ENCODE measurements around the gene EFL1.
"Not testable (repeated sequence)": the region's sequence is repeated elsewhere in the genome, so short reads cannot be mapped to it uniquely, and the experiment has no call there.

EFL1 gene

DNA sequence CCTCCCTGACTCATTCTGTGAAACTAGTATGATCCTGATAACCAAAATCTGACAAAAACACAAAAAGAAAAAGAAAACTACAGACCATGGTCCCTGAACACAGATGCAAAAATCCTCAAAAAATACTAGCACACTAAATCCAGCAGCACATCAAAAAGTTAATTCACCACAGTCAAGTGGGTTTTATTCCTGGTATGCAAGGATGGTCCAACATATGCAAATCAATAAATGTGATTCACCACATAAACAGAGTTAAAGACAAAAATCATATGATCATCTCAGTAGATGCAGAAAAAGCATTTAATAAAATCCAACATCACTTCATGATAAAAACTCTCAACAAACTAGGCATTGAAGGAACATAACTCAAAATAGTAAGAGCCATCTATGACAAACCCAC is 12.9 kb upstream of the EFL1 start:
- no peak for DNase-seq (ENCODE audit: low read depth)

DNA sequence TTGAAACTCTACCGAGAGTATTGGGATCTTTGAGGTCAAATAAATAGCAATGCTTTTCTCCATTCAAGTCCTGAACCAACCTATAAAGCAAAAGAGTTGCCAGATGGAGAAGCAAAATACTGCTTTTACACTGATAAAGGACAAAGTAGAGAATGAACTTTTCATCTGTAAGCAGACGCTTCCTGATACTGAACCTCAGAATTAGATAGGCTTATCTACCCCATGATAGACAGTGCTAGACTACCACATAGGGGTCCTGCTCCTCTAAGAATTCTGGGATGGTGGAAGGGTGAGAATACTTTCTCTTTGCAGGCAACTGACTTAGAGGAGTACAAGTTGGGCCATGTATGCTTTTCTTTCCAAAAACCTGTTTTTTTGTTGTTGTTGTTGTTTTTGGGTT is 9.6 kb upstream of the EFL1 start:
- DNase-seq (ENCODE audit: low read depth): no peak

DNA sequence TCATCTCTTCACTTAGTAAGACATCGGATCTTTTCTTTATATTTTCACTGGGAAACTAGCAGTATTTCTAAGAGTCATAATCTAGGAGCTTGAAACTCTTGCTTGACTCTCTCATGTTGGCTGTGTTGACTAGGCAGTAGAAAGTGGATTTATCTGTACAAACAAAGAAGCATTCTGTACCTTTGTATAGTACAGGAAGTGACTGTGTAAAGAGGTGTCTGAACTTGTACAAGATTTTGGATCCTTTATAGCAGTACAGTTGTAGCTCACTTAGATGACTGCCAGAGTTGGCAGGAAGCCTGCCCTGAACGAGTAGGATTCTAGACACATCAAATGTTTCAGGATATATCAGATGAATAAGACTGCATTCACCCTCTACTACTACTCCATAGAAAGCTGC is 5.9 kb upstream of the EFL1 start:
- not testable (repeated sequence) for DNase-seq (ENCODE audit: low read depth)

DNA sequence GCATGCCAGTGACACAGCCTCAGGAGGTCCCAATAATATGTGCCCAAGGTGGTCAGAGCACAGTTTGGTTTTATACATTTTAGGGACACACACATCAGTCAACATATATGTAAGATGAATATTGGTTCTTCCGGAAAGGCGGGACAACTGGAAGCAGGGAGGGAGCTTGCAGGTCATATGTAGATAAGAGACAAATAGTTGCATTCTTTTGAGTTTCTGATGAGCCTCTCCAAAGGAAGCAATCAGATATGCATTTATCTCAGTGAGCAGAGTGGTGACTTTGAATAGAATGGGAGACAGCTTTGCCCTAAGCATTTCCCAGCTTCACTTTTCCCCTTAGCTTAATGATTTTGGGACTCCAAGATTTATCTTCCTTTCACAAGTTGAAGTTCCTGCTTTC is 4.6 kb upstream of the EFL1 start:
- not testable (repeated sequence) for DNase-seq (ENCODE audit: low read depth)

DNA sequence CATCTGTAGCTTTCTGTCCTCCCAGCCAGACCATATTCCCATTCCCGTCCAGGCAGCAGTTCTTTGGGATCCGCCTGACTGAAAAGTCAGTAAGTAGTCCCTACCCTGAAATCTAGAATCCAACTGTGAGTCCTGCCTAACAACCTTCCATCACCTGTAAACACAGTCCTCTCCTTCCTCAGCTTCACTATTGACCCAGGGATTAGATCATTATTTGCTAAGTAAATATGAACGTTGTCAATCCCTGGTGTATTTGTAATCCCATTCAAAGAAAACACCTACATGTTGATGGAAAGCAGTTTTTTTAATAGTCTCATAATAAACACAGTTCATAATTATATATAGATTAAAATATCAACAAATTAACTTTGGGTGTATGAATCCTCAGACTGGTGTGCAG is 816 bp upstream of the EFL1 start:
- no peak for DNase-seq (ENCODE audit: low read depth)

DNA sequence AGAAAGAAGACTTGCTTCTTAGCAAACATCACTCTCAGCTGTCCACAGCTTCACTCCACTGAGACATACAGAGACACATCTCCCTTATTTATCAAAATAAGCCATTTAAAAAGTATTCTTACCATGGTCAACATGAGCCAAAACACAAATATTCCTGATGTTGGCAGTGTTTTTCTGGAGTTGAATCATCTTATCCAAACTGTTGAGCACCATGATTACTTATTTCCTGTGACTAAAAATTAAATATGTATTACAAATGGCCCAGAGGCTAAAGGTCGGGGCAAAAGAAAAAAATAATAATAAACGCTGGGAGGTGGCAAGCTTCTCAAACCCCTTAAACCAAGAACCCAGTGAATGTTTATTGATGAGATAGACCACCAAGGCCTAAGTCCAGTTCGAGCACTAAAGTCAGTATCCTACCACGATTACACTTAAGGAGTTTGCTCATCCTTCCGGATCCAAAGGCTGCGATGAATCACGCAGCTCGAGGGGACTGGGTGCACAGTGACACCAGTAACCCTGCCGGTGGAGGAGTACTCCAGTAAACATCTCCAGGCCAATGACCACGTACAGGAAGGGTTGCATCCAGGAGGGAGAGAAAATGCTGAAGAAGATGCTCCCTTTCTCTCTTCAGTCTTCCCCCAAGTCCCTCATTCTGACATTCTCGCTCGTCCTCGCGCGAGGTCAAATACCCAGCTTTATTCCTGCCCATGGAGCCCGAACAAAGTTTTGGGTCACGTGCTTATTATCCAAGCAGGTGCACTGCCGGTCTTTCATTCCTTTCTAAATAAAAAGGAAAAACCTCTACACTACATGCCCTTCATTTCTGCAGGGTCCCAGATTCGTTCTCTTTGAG is 740 bp downstream of the EFL1 start:
- not testable (repeated sequence) for DNase-seq (ENCODE audit: low read depth)

DNA sequence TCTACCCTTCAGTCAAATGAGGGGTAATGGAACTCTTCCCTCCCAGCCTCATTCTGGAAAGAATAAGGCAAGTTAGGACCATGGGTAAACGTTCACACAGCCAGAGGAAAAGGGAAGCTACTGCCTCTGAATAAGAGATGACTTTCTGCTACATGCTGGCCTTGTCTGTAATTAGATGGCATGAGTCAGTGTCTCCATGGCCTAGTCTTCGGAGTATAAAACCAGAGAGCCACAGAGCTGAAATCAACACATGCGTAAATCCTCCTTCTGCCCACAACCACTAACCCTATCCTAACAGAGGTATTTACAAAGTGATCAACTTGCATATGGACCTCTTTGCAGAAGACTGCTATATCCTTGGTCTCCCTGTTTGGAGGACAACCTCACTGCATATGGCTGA is 14.3 kb downstream of the EFL1 start:
- DNase-seq (ENCODE audit: low read depth): not testable (repeated sequence)

DNA sequence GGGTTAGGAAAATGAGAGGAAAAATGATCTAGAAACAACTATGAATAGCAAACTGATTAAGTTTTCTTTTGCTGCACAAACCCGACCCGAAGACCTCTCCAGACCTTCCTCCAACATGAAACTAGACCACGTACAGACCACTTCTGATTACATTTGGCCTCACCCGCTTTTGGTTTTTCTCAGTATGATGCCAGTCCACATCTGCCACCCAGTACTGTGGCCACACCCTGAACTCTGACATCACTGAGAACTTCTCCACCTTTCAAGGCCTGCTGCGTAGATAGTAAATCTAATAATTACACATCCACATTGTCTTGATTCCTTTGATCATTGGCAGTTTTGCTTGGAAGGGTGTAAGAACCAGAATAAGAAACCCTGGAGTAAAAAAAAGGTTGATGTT is 16.6 kb downstream of the EFL1 start:
- not testable (repeated sequence) for DNase-seq (ENCODE audit: low read depth)

DNA sequence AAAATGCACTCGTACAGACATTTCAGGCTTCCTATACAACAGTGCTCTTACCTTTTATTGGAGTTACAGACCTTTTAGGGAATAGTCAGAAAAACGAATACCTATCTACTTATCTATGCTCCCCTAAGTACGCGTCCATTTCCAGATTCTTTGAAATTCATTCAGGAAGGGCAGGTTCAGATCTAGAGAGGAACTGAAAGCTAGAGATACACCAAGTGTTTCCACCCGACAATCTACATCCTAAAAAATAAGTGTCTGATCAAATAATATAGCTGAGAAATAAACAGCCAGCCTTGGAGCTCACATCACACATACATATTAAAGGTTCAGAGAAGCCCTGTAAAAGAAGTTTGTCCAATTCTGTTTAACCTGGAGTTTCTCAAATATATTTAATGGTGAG is 18.9 kb downstream of the EFL1 start:
- not testable (repeated sequence) for DNase-seq (ENCODE audit: low read depth)

DNA sequence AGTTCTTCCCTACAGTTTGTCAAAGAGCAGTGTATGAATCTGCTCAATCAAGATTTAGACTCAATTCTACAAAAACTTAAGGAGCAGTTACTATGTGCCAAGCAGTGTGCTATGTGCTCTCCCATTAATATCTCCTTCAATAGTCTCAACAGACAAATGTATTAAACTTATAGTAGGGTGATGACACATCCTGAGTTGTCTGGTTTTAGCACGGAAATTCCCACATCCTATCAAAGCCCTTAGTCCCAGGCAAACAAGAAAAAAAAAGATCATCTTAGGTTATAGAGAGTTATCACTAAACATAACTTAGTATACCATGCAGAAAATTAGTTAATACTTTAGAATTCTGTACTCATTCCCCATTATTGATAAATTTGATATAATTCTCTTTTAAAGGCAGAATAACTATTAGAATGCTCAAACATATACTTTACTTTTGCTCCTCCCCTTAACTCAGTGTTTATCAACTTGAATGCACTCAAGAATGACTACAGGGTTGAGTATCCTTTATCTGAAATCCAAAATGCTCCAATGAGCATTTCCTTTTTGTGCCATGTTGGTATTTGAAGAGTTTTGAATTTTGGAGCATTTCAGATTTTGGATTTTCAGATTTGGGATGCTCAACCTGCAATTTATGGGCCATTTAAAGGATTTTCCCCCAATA is 20.6 kb downstream of the EFL1 start:
- DNase-seq (ENCODE audit: low read depth): not testable (repeated sequence)

DNA sequence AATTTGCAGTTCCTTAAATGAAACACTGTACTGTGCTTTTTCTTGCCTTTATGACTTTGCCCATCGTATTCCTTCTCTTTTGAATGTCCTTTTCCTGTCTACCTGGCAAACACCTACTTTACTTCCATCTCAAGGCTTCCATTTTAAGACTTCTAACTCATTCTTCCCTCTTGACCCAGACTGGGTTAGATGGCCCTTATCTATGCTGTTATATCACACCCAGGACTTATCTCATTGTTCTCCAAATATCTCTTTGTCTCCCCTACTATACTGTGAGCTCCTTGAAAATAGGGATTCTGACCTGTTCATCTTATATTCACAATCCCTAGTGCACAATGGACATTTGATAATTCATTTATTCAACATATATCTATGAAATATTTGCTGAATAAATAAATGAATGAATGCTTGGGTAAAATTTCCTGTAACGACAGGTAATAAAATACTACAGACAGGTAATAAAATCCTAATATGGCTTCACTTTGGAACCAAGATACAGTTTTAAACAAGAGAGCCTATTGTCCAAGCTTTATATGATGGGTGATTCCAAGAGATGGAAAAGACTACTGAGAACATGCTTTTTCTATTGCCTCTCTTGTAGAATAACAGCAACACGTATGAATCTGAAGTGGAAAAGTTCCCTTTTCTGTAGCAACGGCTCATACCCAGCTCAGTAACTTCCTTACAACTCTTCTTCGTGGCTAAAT is 22.7 kb downstream of the EFL1 start:
- no peak for DNase-seq (ENCODE audit: low read depth)

DNA sequence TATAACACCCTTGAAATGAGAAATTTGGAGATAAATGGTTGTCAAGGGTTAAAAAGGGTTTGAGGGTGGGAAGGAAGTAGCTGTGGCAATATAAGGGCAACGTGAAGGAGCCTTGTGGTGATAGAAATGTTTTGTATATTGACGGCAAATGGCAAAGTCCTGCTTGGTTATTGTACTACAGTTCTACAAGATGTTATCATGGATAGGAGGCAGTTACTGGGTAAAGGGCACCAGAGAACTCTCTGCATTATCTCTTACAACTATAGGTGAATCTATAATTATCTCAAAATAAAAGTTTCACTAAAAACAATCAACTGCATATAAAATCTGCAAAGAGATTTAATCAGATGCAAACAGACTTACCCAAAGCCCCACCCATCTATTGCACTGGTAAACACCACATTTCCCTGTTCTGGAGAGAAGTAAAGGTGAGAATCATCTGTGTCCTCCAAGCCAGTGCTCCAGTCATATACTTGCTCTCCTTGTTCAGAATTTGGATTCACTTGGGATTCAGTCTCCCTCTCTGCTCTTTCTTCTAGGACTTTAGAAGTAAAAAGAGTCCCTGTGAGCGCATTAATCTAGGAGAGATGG is 24.5 kb downstream of the EFL1 start:
- DNase-seq (ENCODE audit: low read depth): not testable (repeated sequence)

DNA sequence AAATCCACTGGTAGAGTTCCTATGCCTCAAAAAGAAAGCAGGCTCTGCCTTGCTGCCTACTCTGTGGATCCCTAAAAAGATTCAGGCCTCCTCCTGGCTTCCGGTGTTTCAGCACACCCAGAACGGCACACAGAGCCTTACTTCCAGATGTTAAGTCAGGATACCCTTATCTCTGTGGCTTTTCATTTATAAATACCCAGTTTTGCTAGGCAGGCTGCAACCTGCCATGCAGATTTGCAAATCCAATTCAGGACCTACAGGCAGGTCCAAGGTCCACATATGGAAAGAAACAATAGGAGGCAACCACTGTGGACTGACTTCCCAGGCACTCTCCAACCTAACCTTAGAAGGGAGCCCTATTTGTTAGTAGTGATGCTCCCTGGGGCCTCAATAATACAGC is 30.7 kb downstream of the EFL1 start:
- DNase-seq (ENCODE audit: low read depth): no peak

DNA sequence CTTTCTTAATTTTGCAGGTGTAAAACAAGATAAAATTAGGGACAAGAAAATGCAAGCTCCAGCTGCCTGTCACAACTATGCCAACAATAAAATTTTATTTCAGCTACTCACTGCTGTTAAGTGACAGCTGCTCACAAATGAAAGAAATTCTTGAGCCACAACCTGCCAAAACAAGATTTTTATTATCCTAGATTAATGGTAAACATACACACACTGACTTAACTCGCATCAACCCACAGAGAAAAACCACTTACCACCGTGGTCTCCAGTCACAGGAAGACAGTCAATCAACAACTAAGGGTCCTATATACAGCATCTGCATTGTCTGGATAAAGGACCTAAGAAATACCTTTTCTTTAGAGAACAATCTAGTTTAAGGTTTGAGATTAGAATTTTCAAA is 31.3 kb downstream of the EFL1 start:
- DNase-seq (ENCODE audit: low read depth): no peak

DNA sequence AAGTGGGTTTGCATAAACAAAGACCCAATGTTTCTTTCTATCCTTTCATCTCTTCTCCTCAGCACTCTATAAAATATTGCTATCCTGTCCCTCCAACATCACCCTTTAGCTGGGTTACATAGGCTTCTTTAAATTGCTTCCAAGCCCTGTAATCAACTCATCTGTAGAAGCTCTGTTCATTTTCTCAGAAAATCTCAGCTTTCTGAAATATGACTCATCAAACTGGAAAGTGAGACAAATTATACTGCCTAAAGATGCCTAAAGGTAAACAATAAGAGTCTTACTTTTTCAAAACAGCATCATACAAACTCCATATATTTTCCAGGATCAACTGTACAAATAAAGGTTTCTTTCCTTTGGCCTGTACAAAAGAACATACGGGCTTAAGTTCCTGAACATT is 33.8 kb downstream of the EFL1 start:
- DNase-seq (ENCODE audit: low read depth): no peak

DNA sequence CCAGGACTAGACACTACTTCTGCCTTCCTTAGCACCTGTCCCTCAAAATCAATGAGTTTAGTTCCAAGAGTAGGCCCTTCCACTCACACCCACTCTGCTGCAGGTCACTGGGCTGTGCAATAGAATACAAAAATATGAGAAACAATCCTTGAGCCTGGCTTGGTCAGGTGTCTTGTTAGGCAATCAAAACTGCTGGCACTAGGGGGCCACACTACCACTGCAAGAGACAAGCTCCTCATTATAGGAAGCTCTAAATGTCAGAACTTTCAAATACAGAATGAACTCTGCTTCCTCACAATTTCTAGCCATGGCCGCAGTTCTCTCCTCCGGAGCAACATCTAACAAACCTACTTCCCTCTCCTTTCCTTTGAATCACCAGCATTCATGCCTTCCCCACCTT is 41.0 kb downstream of the EFL1 start:
- peak; percentile 1 for DNase-seq (ENCODE audit: low read depth)

DNA sequence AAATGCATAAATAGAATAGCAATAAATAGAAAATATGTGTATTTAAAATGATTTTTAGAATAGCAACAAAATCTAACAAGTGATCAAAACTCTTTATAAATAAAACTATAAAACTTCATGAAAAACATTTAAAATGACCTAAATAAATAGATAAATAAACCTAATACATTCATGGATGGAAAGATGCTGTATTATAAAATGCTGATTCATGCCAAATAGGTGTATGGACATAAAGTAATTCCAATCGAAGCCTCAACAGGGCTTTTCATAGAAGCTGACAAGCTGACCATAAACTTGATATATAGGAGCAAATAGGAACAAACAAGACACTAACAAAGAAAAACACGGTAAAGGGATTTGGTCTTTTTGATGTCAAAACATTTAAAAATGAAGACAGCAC is 46.4 kb downstream of the EFL1 start:
- not testable (repeated sequence) for DNase-seq (ENCODE audit: low read depth)

DNA sequence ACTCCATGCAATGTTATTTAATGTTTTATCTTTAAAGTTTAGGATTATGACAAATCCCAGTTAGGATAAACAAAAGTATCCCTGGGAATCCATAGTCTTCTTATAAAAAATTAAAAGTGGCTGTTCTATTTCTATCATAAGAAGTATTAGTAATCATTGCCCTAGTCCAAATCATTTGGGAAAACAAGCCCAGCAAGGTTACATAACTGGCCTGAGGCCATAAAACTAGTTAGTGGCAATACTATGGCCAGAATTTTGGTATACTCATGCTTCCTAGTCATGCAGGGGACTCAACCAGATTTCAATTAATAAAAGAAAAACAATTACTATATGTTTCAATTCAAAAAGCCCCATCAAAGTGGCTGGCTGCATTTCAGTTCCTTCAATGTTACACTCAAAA is 50.3 kb downstream of the EFL1 start:
- not testable (repeated sequence) for DNase-seq (ENCODE audit: low read depth)

DNA sequence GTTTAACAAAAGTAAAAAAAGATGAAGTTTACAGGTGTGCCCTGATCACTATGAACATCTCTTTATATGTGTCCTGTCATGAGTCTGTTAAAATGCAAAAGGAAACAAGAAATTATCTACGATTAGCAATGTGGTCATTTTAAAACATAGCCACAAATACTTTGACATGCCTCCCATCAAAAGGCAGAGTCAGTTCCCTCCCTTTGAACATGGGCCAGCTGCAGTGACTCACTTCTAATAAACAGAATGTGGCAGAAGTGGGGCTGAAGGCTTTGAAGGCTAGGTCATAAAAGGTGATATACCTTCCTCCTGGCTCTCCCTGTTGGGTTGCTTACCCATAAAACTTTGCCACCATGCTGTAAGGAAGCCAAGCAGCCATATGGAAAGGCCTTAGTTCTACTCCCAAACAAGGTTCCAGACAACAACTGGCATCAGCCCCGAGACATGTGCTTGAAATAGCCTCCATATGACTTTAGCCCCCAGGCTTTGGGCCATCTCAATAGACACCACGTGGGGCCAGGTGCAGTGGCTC is 52.4 kb downstream of the EFL1 start:
- DNase-seq (ENCODE audit: low read depth): not testable (repeated sequence)

DNA sequence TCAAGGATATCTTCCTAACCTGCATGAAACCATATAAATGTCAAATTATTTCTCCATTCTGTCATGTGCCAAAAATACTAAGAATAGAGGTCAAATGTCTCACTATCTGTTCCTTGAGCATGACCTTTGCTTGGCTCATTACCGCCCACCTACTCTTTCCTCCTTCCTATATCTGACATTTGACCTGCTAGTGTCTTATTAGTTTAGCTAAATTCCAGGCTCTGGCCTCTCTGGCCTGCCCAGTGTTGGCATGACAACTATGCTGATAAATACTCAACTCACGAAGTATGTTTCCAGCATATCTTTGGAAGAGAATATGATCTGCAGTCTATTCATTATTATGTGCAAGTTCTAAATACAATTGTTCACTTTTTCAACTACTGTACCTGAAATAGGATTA is 58.0 kb downstream of the EFL1 start:
- DNase-seq (ENCODE audit: low read depth): not testable (repeated sequence)

DNA sequence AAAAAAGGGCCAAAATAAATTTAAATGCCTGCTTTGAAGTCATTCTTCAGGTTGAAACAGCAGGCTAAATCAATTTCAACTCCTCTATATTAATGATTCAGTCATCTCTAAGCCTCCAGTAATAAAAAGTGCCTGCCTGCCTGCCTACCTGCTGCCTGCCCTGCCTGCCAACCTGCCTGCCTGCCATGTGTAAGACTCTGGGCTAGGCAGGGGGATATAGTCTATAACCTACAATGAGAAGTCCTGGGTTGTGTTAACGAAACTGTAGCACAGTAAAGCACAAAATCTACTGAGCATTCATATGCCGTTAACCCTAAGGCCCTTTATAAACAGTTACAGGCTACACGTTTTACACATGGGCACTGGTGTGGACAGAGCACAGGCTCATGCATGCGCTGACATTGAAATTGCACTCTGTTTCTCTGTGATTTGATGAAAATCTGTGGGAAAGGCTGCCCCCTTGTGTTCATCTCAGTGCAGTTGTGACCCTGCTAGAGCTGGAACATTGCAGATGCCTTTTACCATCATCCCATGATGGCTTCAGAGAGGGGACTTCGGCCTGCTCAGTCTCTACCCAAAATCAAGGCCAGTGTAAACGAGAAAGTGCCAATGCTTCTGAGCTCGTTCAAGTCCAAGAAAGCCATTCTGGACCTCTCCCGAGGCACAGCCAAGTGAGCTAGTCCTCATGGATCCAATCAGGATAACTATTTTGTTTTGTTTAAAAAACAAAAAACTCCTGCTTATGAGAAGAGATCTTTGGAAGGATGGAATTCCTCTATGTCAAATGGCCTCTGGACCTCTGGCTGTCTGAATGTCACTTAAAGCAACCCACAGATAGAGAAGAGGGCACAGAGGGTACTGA is 64.6 kb downstream of the EFL1 start:
- peak; percentile 37 for DNase-seq (ENCODE audit: low read depth)

All from activated T-cell treated with anti-CD3 and anti-CD28 coated beads for 1 hour (primary cell).